PC-9 (cell line): ENCODE data around the gene ODF2. TPM values are rescaled to one million over a fixed set of nuclear protein-coding genes. Genes with fewer than 3 reads are reported as not detected.

Experiments
- BruUV-seq: library from RNA; stranded (reverse); fragments of 400-500 nt; replicated peaks from 2 replicates; lab custom pipeline; 2021; lab: Mats Ljungman, UMichigan
- CTCF ChIA-PET: fragments of 300-600 bp; sonication (Branson Sonifier 250); formaldehyde crosslinking; loops from one replicate; lab custom pipeline; 2022; ENCODE audit warnings: antibody characterized with exemption; lab: Charles Lee
- POLR2A ChIA-PET: fragments of 300-600 bp; sonication (Branson Sonifier 250); formaldehyde crosslinking; loops from one replicate; lab custom pipeline; 2022; ENCODE audit warnings: antibody characterized with exemption; ENCODE audit not compliant: unreplicated experiment; lab: Charles Lee
- DNase-seq, 2 experiments: peaks; one replicate each; pipeline versions ENCODE4 v3.0.0 to v3.0.0-alpha.2; 2015 to 2022; ENCODE audit warnings: mixed read lengths in 1 of 2
- H2AFZ ChIP-seq: fragments of 200-600 bp; sonication (generic); 2 replicates; pipeline ENCODE4 v1.8.1; 2017; ENCODE audit warnings: antibody characterized with exemption
- H3F3A ChIP-seq: fragments of 200-600 bp; sonication (generic); 2 replicates; pipeline ENCODE4 v1.8.1; 2017; ENCODE audit warnings: antibody characterized with exemption, mild to moderate bottlenecking, low read depth; ENCODE audit not compliant: insufficient read depth
- H3K27ac ChIP-seq: fragments of 200-600 bp; sonication (generic); 2 replicates; pipeline ENCODE4 v1.6.1; 2016; ENCODE audit warnings: mixed run types
- H3K27me3 ChIP-seq: fragments of 200-600 bp; sonication (generic); 2 replicates; pipeline ENCODE4 v1.6.1; 2016; ENCODE audit warnings: low read depth, mixed run types; ENCODE audit not compliant: insufficient read depth
- H3K36me3 ChIP-seq: fragments of 200-600 bp; sonication (generic); 2 replicates; pipeline ENCODE4 v1.6.1; 2016; ENCODE audit warnings: low read depth, mixed run types
- H3K4me1 ChIP-seq: fragments of 200-600 bp; sonication (generic); replicated peaks from 2 replicates; pipeline ENCODE4 v1.6.1; 2016; ENCODE audit warnings: mixed run types; ENCODE audit not compliant: insufficient read depth
- H3K4me2 ChIP-seq: fragments of 200-600 bp; sonication (generic); 2 replicates; pipeline ENCODE4 v1.6.1; 2017; ENCODE audit warnings: mixed run types
- H3K4me3 ChIP-seq: fragments of 200-600 bp; sonication (generic); 2 replicates; pipeline ENCODE4 v1.6.1; 2016; ENCODE audit warnings: mixed run types
- H3K79me2 ChIP-seq: fragments of 200-600 bp; sonication (generic); 2 replicates; pipeline ENCODE4 v1.6.1; 2017; ENCODE audit warnings: low read depth, mixed run types
- H3K9me2 ChIP-seq: fragments of 200-600 bp; sonication (generic); 2 replicates; pipeline ENCODE4 v1.8.1; 2017; ENCODE audit warnings: mild to moderate bottlenecking; ENCODE audit not compliant: insufficient read depth
- H3K9me3 ChIP-seq: fragments of 200-600 bp; sonication (generic); 2 replicates; pipeline ENCODE4 v1.8.1; 2016; ENCODE audit warnings: low read depth; ENCODE audit not compliant: insufficient read depth
- H4K20me1 ChIP-seq: fragments of 200-600 bp; sonication (generic); 2 replicates; pipeline ENCODE4 v1.8.1; 2017; ENCODE audit not compliant: insufficient read depth
- EZH2 ChIP-seq: fragments of 200-600 bp; sonication (generic); IDR thresholded peaks from 2 replicates; pipeline ENCODE4 v1.8.0; 2017; ENCODE audit warnings: antibody characterized with exemption, low read depth
- intact Hi-C: fragments of 100-400 bp; cut with micrococcal nuclease; formaldehyde crosslinking; loops from one replicate; pipeline ENCODE4 v1.10.0; 2022; ENCODE audit not compliant: unreplicated experiment
- total RNA-seq: library from RNA; stranded (reverse); gene quantifications from 2 replicates; pipeline ENCODE4 v1.2.3, GENCODE V29; 2021
- TF ChIP-seq, protein P1 (sequence below): fragments of 200-600 bp; sonication (generic); conservative IDR thresholded peaks from 2 replicates; pipeline ENCODE4 v1.6.1; 2017; ENCODE audit warnings: mixed run types, antibody characterized with exemption, mild to moderate bottlenecking, moderate library complexity

The ODF2 gene
- total RNA-seq, 1 experiment from 2014 or later = 58.2 TPM

DNA sequence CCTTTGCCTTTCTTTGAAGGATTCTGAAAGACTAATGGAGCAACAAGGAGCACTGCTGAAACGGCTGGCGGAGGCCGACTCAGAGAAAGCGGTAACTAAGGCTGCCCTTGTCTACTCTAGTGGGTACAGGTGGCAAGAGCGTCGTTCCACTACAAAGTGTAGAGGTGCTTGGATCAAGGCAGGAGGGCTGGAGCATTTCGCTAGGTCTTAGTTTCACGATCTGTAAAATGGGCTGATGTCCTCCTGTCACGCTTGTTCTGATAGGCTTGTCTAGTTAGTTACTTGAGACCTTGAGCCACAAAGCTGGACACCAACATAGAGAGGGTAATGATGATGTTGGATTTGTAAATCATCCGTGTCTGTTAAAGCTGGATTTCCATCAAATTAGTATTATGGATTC, 25.8 kb downstream of the ODF2 start:
- POLR2A ChIA-PET = no interaction called here
- H3K4me3 ChIP-seq = no peak overlapping the region
- H2AFZ ChIP-seq = no peak overlapping the region
- CTCF ChIA-PET = no interaction called here
- no peak overlapping the region for H3K27ac ChIP-seq
- TF ChIP-seq, protein P1, sequence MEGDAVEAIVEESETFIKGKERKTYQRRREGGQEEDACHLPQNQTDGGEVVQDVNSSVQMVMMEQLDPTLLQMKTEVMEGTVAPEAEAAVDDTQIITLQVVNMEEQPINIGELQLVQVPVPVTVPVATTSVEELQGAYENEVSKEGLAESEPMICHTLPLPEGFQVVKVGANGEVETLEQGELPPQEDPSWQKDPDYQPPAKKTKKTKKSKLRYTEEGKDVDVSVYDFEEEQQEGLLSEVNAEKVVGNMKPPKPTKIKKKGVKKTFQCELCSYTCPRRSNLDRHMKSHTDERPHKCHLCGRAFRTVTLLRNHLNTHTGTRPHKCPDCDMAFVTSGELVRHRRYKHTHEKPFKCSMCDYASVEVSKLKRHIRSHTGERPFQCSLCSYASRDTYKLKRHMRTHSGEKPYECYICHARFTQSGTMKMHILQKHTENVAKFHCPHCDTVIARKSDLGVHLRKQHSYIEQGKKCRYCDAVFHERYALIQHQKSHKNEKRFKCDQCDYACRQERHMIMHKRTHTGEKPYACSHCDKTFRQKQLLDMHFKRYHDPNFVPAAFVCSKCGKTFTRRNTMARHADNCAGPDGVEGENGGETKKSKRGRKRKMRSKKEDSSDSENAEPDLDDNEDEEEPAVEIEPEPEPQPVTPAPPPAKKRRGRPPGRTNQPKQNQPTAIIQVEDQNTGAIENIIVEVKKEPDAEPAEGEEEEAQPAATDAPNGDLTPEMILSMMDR = no peak
- no peak for TF ChIP-seq EZH2
- no peaks in the 10 kb centered on the region for H3K4me1 ChIP-seq
- H3K9me3 ChIP-seq = no peaks in the 10 kb centered on the region
- no peak for DNase-seq
- BruUV-seq = no TSS peak
- no peaks in the 10 kb centered on the region for H4K20me1 ChIP-seq
- no peaks in the 10 kb centered on the region for H3K27me3 ChIP-seq
- H3K4me2 ChIP-seq = no peak overlapping the region
- no peaks in the 10 kb centered on the region; the same call in 1 of the 2 replicates for H3K36me3 ChIP-seq
- H3K9me2 ChIP-seq = no peaks in the 10 kb centered on the region
- H3F3A ChIP-seq = no peaks in the 10 kb centered on the region
- no peaks in the 10 kb centered on the region for H3K79me2 ChIP-seq
- intact Hi-C loops = no loop called here

DNA sequence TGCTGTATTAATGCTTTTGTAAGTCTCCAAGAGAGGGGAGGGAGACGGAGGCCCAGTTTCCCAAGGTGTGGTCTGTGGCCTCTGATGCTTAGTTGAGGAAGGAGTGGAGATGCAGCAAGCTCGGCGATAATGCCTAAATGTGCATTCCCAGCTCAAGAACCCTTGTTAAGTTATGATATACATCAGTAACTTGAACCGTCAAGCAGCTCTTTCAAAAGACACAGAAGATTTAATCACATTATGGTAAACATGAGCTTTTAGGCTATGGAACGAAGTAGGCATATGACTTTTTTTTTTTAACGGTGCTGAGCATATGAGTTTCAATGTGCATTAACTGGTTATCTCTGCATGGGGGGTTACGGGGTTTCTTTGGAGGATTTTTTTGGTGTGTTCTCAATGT, 26.4 kb downstream of the ODF2 start:
- intact Hi-C loops = no loop called here
- H3K27ac ChIP-seq = no peak overlapping the region
- ChIA-PET CTCF (no interaction called here), POLR2A (no interaction called here)
- no peaks in the 10 kb centered on the region for H3K79me2 ChIP-seq
- H3K36me3 ChIP-seq = no peaks in the 10 kb centered on the region; the same call in 1 of the 2 replicates
- no peaks in the 10 kb centered on the region for H3K9me2 ChIP-seq
- DNase-seq = no peak
- no peaks in the 10 kb centered on the region for H3K27me3 ChIP-seq
- no peak for TF ChIP-seq EZH2
- TF ChIP-seq, protein P1 = no peak
- H3K4me3 ChIP-seq = no peak overlapping the region
- no peak overlapping the region for H3K4me2 ChIP-seq
- no peaks in the 10 kb centered on the region for H3F3A ChIP-seq
- H3K9me3 ChIP-seq = no peaks in the 10 kb centered on the region
- H3K4me1 ChIP-seq = no peaks in the 10 kb centered on the region
- H2AFZ ChIP-seq = no peak overlapping the region
- no TSS peak for BruUV-seq
- no peaks in the 10 kb centered on the region for H4K20me1 ChIP-seq

GRCh38 chr9:128484686-128485413, 29.0 kb downstream of the ODF2 start:
- H4K20me1 ChIP-seq = no peaks in the 10 kb centered on the region
- H3K4me3 ChIP-seq = no peak overlapping the region
- BruUV-seq = no TSS peak
- no peak overlapping the region for H3K4me2 ChIP-seq
- no peak overlapping the region for H2AFZ ChIP-seq
- no peaks in the 10 kb centered on the region for H3K4me1 ChIP-seq
- no peak overlapping the region for H3K27ac ChIP-seq
- CTCF ChIA-PET = no interaction called here
- DNase-seq = no peak
- no peaks in the 10 kb centered on the region for H3K9me2 ChIP-seq
- H3K27me3 ChIP-seq = no peaks in the 10 kb centered on the region
- TF ChIP-seq, protein P1 = no peak
- no peak for TF ChIP-seq EZH2
- H3K79me2 ChIP-seq = no peaks in the 10 kb centered on the region
- no peaks in the 10 kb centered on the region for H3K9me3 ChIP-seq
- no peaks in the 10 kb centered on the region for H3F3A ChIP-seq
- intact Hi-C loops = no loop called here
- POLR2A ChIA-PET = no interaction called here
- H3K36me3 ChIP-seq = peaks cover 6% of the 10 kb centered on the region; the same call in 1 of the 2 replicates
